HL-60/S4 (cell line): ENCODE measurements around the gene ANKRD37.
"Not testable (repeated sequence)": the region's sequence is repeated elsewhere in the genome, so short reads cannot be mapped to it uniquely, and the experiment has no call there.

Experiments used
- in situ Hi-C: fragments of 300-500 bp; cut with MboI; formaldehyde crosslinking; loops from 2 replicates; pipeline ENCODE4 v1.14.3; 2022; ENCODE audit warnings: low sequenced_read_pairs

ANKRD37 gene, protein sequence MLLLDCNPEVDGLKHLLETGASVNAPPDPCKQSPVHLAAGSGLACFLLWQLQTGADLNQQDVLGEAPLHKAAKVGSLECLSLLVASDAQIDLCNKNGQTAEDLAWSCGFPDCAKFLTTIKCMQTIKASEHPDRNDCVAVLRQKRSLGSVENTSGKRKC

DNA sequence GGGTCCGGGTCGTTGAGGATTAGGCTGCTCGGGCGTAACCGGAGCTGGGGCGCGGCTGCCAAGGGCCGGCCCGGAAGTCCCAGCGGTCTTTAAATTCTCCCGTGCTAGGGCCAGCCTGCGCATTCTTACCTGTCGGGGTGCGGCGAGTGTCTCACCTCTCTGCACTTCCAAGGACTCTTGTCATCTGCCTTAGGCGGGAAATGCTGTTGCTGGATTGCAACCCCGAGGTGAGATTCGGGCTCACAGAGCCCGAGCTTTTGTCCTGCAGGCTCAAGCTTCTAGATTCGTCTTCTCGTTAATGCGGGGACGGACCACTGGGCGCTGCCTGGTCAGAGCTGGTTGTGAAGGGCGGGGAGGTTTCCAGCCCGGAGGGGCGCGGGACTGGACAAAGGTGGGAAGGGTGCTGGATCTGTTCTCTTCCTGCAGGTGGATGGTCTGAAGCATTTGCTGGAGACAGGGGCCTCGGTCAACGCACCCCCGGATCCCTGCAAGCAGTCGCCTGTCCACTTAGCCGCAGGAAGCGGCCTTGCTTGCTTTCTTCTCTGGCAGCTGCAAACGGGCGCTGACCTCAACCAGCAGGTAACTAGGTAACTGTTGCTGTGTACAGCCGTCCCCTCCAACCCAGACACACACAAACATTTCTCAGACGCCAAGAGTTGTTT, at the start of gene ANKRD37:
Gene ANKRD37, plus strand, starts transcription at position 118 of the 662 bp plus-strand sequence. Its CDS starts 83 bp downstream, at position 201.
- in situ Hi-C loops: no loop called here

DNA sequence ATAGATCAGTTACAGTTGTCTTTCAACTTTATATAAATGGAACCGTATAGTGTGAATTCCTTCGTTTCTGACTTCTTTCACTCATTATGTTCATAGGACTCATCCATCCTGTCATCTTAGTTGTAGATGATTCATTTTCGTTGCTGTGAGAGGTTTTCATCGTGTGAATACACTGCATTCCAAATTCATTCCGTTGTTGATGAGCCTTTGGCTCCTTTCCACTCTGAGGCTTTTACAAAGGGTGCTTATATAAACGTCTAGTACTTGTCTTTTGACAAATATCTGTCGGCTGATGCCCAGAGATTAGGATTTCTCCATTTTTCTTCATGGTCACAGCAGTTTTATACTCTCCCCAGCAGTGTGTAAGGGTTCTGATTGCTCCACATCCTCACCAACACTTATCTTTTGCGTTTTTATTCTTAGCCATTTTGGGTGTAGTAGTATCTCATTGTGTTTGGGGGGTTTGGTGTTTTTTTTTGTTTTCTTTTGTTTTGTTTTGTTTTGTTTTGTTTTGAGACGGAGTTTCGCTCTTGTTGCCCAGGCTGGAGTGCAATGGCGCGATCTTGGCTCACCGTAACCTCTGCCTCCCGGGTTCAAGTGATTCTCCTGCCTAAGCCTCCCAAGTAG, 49.6 kb upstream of the ANKRD37 start:
- in situ Hi-C loops: no loop called here

DNA sequence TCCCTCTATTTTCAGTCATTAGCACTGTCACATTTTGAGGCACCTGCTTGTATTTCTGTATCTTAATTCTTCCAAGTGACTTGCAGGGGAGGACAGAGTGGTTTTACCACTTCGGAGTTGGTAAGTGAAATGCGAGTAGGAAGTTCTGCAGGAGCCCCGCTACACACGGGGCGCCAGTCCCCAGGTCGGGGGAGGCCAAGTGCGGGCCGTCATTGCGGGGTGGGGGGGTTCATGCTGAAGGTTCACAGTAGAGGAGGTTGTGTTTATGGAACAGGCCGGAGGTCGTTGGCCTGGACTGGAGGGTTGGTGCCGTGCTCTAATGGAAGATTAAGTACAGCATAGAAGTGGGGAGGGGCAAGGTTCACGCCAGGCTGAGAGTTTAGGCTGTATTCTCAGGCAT, 45.0 kb upstream of the ANKRD37 start:
- in situ Hi-C loops: no loop called here

DNA sequence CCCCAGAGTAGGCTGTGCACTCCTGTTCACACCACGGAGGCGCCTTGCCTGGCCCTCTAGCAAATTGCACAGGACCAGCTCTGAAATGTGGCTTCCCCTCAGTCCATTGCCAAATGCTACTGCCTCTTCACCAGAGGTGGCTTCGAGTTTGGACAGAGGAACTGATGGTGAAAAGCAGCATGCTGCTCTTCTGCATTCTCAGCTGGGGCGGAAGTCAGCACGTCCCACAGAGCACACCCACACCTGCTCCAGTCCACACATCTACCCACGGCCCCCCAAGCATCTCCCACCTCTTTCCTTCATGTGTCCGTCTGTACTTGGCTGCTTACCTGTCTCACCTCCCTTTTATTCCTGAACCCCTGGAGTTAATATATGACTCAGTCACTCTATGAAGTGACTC, 44.4 kb upstream of the ANKRD37 start:
- in situ Hi-C loops: no loop called here

DNA sequence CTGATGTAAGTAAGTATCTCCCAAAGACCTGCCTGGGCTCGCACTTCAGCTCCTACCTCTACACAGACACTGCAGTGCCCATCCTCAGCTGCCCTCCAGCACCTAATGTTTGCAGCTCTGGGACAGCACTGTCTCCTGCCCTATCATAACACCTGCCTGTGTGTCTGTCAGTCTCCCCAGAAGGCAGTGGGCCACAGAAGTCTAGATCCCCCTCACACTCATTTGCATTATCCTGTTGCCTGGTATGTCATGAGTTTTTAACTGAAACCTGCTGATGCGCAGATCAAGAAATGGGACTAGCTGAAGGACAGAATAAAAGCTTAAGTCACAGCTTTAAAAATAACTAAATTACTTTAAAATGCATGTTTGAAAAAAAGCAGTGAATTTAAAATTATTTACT, 43.9 kb upstream of the ANKRD37 start:
- in situ Hi-C loops: no loop called here

DNA sequence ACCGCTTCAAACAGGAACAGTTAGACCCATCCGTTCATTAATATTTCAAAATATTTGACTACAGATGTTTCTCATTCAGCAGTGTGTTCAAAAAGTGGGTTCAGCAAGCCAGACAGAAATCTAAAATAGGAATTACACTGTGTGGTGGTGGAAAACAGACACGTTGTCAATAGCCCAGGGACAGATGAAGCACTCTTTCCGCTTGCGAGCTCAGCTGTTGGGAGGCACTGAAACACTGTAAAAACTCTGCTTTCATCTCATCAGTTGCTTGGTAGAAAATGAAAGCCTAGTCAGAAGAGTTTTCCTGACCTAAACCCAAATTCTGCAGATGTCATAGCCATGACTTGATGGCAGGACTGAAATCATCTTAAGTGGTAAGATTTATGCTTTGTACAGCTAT, 39.4 kb upstream of the ANKRD37 start:
- in situ Hi-C loops: no loop called here

GRCh38 chr4:185357733-185358440, 38.8 kb upstream of the ANKRD37 start:
- in situ Hi-C loops: no loop called here

GRCh38 chr4:185358514-185358913, 38.1 kb upstream of the ANKRD37 start:
- in situ Hi-C loops: no loop called here

DNA sequence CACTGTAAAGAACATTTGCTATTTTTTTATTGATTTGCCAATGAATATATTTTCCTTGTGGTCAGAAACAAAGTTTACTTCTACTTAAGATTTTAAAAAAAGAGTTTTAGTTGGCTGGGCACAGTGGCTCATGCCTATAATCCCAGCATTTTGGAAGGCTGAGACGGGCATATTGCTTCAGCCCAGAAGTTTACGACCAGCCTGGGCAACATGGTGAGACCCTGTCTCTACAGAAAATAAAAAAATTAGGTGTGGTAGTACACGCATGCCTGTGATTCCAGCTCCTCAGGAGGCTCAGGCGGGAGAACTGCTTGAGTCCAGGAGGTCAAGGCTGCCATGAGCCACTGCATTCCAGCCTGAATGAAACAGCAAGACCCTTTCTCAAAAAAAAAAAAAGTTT, 37.7 kb upstream of the ANKRD37 start:
- in situ Hi-C loops: no loop called here

GRCh38 chr4:185359767-185360446, 36.7 kb upstream of the ANKRD37 start:
- in situ Hi-C loops: no loop called here

- in situ Hi-C loops: no loop called here
These were observed 34.8 kb upstream of the ANKRD37 start for GRCh38 chr4:185361872-185362271.

- in situ Hi-C loops: not testable (repeated sequence)
These were observed 34.1 kb upstream of the ANKRD37 start for GRCh38 chr4:185362570-185362969.

DNA sequence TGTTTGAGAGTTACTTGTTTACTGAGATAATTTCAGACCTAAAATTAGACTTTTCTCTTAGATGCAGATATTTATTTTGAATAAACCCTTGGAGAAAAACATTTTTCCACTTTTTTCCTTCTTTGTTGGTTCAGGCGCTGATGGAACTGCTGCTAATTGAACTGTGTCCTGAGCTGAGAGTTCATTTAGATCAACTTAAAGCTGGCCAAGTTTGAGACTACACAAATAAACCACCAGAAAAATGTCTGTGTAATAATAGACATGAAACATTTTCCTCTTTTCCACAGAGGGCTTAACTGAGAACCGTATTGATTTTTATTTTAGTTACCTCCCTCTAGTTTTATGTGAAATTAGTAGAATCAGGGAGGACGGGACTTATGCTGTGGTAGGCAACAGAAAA, 33.4 kb upstream of the ANKRD37 start:
- in situ Hi-C loops: no loop called here

DNA sequence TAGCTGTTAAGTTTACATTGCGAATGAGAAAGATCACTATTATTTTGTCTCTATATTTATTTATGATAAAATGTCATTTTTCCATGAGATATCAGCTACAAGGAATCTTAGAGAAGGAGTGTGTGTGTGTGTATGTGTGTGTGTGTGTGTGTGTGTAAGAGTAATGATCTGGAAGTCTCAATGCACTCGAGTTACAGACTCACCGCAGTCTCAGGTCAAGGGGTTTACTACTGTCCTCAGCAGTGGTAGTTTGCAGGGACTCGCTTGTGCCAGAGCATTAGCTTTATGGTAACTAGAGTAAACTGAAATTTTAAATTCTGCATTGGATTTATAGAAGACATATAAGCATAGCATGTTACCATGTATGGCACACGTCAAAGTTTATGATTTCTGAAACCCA, 31.8 kb upstream of the ANKRD37 start:
- in situ Hi-C loops: no loop called here

- in situ Hi-C loops: no loop called here
These were observed 26.9 kb upstream of the ANKRD37 start for GRCh38 chr4:185369731-185370130.

DNA sequence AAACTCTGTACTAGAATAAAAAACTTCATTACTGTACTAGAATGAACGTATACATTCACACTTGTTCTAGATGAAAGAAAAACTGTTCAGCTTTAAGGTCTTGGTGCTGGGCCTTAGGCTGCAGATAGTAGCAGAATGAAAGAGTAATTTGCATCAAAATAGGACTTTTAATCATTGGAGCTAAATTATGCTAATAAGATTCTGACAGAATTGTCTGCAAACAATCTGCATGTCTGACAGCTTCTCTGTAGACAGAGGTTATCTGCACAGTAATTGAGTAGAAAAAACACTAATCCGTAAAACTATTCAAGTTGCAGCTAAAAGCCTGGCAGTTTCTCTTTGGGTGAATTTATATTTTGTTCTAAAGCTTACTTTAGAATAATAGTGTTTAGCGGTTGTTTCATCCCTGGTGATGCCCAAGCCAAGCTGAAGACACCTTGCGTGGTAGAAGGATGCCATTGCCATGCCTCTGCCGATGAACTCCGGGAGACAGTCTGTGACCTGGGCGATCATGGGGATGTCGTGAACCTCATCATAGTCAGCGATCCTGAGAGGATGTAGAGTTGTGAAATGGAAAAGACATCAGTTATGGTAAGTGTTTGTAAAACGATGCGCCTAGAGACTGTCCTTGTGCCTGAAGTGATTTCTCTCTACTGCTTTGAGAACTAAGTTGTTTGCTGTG, 26.2 kb upstream of the ANKRD37 start:
- in situ Hi-C loops: no loop called here

- in situ Hi-C loops: no loop called here
These were observed 24.9 kb upstream of the ANKRD37 start for GRCh38 chr4:185371702-185372101.

DNA sequence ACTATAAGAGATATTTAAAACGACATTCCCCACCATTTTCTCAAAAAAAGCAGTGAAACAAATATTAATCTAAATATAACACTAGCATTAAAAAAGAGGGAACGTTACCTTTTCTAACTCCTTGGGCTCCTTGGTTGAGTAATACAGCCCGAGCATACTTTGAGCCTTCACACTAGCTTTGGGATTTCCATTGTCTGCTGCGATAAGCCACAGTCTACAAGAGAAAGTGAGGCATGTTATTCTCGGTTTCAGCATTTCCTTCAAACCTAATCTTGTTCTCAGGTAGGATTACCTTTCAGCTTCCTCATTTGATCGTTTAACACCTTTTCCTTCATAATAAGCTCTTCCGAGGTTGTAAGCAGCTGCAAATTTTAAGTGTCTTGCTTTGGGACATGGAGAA, 22.6 kb upstream of the ANKRD37 start:
- in situ Hi-C loops: no loop called here

GRCh38 chr4:185374573-185374972, 22.1 kb upstream of the ANKRD37 start:
- in situ Hi-C loops: no loop called here

GRCh38 chr4:185378264-185378663, 18.4 kb upstream of the ANKRD37 start:
- in situ Hi-C loops: no loop called here
